Right hindlimb (tissue), 1 donor: Measurements from ENCODE around the gene PRKD1.
"Not testable (repeated sequence)": the region's sequence is repeated elsewhere in the genome, so short reads cannot be mapped to it uniquely, and the experiment has no call there.

Experiments used
- DNase-seq: peaks from one replicate; pipeline ENCODE4 v3.0.0-alpha.2; 2018

Gene PRKD1

DNA sequence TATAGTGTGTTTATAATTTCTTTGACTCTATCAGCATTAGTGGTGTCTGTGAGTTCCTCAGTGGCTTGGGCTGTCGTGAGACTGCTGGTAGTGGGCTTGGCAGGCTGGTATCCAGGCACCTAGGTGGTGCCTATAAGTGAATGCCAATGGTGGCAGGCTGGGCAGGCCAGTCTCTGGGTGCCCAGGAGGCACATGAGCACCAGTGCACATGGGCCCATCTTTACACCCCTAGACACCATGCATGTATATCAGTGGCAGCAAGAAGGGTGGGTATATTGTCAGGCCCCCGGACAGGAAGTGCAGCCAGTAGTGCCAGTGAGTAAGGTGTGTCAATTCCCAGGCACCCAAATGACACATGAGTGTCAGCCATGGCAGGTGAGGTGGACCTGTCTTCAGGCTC, 138.2 kb downstream of the PRKD1 start:
- no peak for DNase-seq

DNA sequence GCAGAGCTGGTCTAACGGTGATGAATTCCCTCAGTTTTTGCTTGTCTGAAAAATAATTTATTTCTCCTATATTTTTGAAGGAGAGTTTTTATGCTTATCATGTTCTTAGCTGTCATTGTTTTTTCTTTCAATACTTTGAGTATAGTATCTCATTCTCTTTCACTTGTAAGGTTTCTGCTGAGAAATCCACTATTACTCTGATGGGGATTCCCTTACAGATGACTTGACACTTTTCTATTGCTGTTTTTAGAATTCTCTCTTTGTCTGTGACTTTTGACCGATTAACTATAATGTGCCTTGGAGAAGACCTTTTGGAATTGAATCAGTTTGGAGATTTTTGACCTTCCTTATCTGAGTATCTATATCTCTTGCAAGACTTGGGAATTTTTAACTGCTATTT, 139.6 kb downstream of the PRKD1 start:
- no peak for DNase-seq

DNA sequence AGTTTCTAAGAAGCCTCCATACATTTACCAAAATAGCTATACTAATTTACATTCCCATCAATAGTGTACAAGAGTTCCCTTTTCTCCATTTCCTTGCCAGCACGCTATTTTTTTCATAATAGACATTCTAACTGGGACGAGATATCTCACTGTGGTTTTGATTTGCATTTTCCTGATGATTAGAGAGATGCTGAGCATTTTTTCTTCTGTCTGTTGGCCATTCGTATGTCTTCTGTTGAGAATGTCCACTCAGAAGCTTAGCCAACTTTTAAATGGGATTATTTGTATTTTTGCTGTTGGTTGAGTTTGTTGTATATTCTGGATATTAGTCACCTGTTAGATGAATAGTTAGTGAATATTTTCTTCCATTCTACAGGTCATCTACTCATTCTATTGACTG, 144.1 kb downstream of the PRKD1 start:
- no peak for DNase-seq

DNA sequence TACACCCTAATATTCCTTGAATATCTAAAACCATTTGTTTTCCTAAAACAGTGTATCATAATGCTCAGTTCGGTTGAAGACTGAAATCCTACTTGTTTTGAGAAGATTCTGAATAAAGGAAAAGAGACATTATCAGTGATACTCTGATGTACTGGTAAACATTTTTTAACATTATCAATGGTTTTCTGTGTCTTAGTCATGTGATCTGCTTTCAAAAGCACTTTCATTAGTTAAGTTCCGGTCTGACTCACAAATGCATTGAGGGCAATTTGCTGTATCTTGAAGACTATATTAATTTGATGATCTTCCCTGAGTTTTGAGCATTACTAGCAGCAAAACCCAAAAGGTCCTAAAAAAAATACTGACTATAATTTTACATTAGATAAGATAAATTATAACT, 145.6 kb downstream of the PRKD1 start:
- no peak for DNase-seq

DNA sequence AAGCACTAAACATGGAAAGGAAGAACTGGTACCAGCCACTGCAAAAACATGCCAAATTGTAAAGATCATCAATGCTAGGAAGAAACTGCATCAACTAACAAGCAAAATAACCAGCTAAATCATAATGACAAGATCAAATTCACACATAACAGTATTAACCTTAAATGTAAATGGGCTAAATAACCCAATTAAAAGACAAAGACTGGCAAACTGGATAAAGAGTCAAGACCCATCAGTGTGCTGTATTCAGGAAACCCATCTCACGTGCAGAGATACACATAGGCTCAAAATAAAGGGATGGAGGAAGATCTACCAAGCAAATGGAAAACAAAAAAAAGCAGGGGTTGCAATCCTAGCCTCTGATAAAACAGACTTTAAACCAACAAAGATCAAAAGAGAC, 150.5 kb downstream of the PRKD1 start:
- not testable (repeated sequence) for DNase-seq

DNA sequence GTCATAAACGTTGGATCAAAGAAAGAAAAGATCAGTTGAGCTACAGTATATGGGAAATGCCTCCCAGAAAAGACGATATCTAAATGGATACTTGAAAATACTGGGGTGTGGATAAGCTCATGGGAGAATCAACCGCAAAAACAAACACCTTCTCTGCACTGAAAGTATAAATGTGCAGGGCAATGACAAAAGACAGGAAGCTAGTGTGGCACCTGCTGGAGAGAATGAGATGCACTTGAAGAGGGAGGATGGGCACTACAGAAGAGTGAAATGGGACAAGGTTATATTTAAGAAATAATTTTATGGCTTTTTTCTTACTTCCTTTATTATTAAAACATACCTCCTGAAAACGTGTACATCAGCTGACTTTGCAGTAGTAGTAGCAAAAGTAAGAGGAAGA, 153.7 kb downstream of the PRKD1 start:
- no peak for DNase-seq

DNA sequence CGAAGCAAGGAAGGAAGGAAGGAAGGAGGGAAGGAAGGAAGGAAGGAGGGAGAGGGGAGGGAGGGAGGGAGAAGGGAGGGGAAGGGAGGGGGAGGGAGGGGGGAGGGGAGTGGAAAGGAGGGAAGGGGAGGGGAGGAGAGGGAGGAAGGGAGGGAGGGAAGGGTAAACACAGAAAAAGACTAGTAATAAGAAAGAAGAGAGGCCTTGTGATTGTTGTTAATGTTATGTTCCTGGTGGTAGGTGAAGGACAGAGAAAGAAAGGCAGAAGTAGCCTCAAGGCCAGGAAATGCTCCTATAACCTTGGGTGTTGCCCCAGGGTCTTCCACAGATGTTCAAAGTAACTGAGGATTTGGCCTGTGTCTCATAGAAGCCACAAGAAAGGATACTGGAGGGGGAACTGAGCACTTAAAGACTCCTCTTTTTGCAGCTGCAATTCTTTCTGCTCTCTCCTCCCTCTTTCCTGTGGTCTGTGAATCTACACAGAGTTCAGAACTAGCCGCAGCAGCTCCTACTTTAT, 164.2 kb downstream of the PRKD1 start:
- no peak for DNase-seq

DNA sequence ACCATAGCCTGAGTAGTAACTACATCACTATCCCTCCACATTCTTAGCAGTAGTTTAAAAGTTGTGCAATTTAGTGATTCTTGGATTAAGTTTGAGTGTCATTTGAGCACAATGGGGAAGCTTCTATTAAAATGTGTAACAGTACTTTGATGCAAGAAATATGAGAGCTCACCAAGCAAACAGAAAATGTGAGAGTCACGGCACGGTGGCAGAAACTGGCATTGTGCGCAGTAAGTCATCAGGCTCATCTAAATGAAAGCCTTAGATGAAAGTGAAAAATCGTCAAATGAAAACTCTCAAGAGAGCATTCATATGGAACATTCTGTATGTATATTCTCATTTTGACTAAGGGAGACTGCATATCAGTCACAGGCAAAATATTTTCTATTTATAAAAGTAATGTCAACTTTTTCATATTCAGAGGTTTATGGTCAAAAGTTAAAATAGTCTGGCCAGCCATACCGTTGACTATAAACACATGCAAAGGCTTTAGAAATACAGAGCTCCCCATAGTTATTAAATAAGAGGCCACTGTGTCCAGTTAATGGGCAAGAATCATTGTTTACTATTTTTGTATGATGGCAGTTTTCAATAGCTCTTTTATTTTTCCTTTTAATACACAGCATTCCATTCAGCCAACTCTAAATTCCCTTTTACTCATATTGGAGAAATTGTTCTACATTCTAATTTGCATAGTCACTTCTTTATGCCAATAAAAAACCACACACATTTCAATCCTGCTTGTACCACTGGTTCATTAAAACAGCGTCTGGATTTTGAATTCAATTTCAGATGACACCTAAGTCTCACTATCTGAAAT, 167.9 kb downstream of the PRKD1 start:
- no peak for DNase-seq

DNA sequence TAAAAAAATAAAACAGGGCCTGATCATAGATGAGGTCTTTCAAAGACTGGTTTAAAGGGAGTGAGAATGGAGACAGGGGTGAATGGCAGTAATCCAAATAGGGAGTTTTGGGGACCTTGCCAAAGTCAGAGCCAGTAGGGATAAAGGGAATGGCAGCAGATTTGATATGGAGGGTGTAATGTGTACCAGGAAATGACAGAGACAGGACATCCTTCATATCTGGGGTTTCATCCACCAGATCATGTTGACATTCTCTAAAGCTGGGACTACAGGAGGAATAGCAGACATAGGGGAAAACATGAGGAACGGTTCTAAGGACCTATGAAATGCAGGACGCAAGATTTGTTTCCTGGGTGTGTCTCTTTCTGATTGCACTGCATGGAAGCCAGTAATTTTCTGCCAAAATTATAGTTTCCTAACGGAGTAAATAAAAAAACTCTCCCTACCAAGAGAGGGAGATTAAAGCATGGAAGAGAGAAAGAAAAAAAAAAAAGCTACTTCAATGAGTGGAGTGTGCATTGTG, 169.9 kb downstream of the PRKD1 start:
- DNase-seq = no peak

DNA sequence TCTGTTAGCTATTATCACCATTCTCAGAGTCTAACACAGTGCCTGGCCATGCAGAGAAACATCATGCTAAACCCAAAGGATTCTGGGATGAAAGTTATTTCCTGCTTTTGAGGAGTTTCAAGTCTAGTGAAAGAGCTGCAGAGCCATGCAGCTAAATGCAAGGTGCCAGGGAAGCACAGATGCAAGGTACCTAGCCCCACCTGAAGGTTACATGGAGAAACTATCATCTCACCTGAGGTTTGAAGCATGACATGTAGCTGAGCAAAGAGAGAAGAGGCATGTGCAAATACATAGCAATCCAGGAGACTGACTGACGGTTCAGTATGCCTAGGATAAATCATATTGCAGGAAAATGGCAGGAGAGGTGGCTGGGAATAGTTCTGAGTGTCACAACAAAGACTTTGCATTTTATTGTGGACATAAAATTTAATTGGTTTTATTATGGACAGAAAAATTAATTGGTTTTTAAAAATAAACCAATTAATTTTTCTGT, 170.4 kb downstream of the PRKD1 start:
- no peak for DNase-seq

DNA sequence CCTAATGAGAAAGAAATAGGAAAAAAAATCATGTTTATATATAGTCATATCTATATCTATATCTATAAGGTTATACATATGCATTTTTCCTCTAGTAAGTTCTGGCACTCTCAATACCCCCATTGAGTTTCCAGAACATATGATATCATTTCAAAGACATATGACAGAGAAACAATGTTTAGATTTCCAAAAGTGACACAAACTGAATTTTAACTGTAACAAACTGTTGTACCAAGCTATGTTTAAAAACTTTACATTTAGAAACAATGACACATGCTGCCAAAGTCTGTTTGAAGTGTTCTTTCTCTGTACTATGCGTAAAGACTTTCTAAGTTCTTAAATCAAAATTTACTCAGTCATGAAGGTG, 171.6 kb downstream of the PRKD1 start:
- no peak for DNase-seq

DNA sequence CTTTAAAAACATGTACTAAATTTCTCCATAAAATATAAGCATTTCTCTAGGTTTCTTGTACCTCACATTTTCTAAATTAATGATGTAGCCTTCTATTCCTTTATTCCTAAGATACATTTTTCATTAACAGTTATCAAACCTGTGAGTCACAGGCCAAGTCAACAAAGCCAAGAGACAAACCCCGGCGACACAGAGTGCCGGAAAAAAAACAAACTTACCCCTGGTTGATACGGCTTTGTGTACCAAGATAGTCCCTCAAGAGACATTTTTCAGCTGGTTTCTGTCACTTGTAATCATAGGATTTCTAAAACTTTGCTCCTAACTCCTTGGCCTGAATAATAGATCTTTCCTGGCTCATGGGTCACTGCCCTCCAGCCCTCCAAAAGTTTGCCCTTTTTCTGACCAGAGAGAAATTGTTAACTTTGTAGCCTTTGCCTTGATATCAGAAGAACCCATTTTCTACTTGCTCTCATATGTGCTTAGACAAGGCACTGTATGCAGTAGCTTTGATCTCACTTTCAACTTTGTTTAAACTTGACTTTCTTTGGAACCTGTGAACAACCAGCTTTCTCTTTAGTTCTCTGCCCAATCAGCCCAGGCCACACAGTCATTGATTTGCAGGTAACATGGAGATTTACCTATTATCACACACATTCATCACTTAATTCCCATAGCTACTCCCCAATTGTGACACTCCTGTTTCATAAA, 172.2 kb downstream of the PRKD1 start:
- DNase-seq = no peak

DNA sequence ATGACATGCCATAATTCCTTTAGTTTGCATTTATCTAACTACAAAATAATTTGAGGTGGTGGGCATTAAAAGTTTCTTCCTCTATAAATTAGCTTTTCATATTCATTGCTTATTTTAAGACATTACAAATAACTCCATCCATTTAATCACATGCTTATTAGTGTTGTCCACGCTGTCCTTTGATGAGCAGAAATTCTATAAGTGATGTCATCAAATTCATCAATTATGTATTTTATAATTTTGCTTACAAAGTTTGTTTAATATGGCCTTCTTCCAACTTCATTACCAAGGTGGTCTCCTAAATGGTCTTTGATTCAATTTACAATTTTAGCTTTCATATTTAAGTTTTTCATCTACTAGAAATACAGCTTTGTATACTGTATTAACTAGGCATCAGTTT, 173.5 kb downstream of the PRKD1 start:
- DNase-seq = no peak

DNA sequence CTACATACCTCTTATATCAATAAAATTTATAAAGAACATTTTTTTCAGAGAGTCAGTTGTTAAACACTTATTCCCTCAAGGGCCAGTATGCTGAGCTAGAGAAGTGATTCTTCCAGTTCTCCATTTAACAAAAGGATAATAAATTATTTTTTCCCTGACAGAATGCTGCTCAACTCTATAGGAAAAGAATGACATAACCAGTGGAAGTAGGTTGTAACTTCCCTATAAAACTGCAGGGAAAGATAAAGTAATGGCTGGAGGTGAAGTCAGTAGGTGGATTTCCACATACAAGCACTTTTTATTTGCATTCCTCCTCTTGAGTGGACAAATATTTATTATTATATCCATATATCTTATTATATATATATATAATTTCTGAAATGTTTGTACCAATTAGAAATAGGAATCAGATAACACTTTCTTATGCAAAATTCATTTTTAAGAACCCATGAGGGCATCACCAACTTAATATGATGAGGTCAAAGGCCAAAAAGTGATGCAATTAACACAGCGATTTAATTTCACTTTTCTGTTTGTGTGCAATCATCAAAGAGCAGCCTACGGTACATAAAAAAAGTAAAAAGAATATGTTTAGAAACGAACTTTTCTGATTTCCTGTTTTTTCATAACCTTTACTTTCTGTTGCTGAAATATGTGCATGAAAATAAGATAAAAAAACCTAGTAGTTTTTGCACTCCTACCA, 175.3 kb downstream of the PRKD1 start:
- DNase-seq = no peak

DNA sequence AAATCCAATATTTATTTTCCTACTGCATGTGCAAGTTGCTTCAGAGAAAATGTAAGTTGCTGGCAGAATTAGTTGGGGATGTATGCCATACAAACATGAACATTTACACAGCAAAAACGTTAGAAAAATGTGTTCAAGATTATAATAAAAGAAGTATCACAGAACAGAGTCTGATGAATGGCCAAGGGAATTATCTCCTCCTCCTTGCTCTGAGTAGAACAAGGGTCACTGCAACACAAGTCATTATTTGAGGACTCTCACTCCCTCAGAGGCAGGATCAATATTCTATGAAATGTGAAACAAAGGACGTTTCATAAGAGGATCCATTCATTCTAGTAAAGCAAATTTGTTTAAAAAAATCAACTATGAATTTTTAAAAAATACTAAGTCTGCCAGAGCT, 177.8 kb downstream of the PRKD1 start:
- no peak for DNase-seq

DNA sequence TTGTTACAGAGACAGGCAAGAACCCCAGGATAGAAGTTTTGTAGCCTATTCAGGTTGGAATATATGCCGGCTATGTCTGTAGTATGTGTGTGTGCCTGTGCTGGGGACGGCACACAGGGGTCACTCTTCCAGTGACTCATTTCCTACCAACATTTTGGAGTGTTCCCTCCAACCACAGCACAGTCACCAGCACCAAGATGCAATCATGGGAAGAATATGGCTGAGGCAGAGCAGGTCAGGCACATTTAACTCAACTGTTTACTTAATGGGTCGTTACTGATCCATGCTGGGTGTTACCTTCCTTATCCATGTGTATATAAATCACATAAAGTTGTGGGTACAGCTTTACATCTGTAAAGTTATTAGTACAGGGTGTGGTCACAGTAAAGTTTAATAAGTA, 178.3 kb downstream of the PRKD1 start:
- DNase-seq = no peak

DNA sequence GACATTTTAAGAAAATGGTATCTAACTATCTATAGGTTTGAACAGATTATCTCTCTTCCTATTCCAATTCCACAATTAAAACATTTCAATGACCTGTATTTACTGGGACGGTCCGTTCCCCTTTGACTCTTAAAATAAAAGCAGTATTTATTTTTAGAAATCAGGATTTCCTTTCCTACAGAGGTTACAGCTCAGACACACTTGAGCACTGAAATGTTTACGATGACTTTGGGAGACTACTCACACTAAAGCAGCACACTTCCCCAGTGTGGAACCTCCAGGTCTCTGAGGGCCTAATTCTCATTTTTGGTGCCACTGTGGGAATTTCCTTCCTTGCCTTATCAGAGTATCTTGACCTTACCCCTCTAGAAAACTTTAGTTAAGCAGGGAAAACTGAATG, 181.8 kb downstream of the PRKD1 start:
- DNase-seq = no peak

DNA sequence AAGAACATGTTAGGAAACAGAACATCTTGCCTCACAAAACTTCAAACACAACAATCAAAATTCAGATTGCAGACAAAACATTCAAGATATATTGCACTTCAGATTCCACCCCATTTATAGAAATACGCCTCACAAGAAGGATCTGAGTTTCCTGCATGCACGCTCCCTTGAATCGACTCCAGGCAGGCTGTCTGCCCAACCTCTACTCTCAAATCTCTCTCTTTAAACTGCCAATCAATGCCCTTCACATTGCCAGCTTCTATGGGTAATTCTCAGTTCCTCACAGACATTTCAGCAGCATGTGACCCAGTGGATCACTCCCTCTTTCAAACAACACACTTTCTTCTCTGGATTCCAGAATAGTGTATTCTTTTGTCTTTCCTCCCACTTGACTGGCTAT, 184.1 kb downstream of the PRKD1 start:
- no peak for DNase-seq

DNA sequence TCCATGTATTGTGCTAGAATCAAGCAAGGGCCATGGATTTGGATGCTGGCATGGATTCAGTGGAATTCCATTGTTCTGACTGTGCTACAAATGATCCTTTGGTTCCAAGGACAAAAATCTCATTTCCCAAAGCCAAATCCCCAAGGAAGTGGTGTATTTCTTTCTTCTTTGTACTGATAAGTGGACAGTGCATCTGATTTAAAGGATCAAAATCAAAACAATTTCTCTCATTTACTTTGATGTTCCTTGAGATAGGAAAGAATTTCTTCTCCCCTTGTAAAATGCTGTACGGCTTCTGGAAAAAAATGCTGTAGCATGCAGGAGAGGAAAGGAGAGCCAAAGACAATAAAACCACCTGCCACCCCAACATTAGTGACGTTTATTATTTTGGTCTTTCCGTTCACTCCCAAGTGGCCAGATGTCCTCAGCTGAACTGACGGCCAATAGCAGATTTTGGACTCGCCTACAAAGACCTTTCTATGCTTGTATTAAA, 185.7 kb downstream of the PRKD1 start:
- no peak for DNase-seq

DNA sequence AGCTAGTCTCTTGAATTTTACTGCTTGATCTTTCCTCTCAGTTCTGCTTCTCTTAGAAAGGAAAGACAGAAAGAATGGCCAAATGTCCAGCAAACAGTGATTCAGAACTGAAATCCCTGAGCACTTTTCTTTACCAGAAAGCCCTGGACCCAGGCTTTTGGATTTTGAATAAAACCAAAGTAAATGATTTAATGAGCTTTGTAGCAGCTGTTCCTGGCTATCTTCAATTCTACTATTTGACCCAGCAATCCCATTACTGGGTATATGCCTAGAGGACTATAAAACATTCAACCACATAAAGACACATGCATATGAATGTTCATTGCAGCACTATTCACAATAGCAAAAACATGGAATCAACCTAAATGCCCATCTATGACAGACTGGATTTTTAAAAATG, 187.2 kb downstream of the PRKD1 start:
- DNase-seq = no peak

DNA sequence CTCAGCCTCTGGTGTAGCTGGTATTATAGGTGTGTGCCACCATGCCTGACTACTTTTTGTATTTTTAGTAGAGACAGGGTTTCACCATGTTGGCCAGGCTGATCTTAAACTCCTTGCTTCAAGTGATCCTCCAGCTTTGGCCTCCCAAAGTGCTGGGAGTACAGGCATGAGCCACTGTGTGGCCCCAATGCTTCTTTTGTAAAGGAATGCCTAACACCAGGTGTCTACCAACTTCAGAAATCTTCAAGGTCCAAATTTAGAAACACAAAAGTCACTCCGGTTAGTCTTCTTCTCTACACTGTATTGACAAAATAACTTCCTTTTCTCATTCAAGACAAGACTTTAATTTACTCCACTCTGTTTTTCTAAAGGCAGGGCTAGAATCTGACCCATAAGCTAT, 188.7 kb downstream of the PRKD1 start:
- DNase-seq = no peak

DNA sequence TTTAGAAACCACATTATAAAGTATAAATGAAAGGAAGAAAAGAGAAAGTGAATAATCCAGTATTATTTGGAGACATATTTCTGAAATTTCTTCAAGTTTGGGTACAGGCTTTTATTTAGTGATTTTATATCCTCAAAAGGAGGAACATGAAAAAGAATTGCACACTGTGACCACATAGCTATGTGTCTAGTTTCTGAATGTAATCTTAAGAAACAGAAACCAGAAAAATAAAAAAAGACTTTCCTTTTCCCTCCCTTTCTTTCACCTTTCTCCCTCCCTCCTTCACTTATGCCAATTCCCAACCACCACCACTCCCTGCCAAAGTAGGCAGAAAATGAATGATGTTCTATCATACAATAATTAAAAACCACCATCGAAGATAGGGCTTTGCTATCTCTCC, 189.6 kb downstream of the PRKD1 start:
- no peak for DNase-seq

DNA sequence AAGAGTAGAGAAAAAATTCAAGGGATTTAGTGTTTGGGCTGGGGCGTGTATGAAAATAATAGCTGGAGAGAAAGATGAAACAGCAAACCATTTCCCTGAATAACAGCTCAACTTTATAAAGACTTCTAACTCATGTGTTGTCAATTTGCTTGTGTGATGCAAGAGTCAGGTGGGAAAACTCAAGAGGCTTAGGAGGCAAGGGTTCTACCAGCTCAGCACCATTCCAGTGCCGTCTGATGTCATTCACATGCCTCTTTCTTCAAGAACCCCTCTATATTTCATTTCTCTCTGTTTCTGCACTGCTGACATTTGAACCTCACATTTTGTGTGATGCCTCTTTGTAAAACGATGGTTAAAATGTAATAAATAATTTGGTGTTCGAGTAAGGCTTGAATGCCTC, 192.2 kb downstream of the PRKD1 start:
- DNase-seq = no peak
